Keratinocyte (primary cell): Measurements from ENCODE around the gene MNX1. TPM values are rescaled to one million over a fixed set of nuclear protein-coding genes. Genes with fewer than 3 reads are reported as not detected.

Experiments used
- DNase-seq: peaks from one replicate; pipeline ENCODE4 v3.0.0-alpha.2; 2011; ENCODE audit warnings: low read depth, missing footprints, low spot score
- FAIRE-seq: peaks from 2 replicates; lab custom pipeline; 2011; peaks lifted over from hg19 to GRCh38; lab: Jason Lieb, UNC
- H2AFZ ChIP-seq: 2 replicates; pipeline ENCODE4 v1.6.0; 2012; ENCODE audit warnings: low read length, control low read depth, inconsistent platforms; ENCODE audit not compliant: control insufficient read depth
- H3K27ac ChIP-seq: 2 replicates; pipeline ENCODE4 v1.5.1; 2011; ENCODE audit warnings: low read length; ENCODE audit not compliant: control insufficient read depth, insufficient read depth
- H3K27me3 ChIP-seq: 3 replicates; pipeline ENCODE4 v1.6.0; 2011; ENCODE audit warnings: low read length; ENCODE audit not compliant: control insufficient read depth, insufficient read depth; ENCODE audit errors: extremely low read depth
- H3K36me3 ChIP-seq, 2 experiments: 2 replicates in 1 of 2; 3 replicates in 1 of 2; pipeline ENCODE4 v1.5.1; 2011; ENCODE audit warnings: low read length in 2 of 2, mild to moderate bottlenecking in 1 of 2; ENCODE audit not compliant: control insufficient read depth in 2 of 2, insufficient read depth in 2 of 2; ENCODE audit errors: extremely low read depth in 1 of 2
- H3K4me1 ChIP-seq: 3 replicates; pipeline ENCODE4 v1.5.1; 2011; ENCODE audit warnings: low read length; ENCODE audit not compliant: control insufficient read depth, insufficient read depth; ENCODE audit errors: extremely low read depth
- H3K4me2 ChIP-seq: 3 replicates; pipeline ENCODE4 v1.6.0; 2011; ENCODE audit warnings: low read depth, low read length; ENCODE audit not compliant: control insufficient read depth, insufficient read depth; ENCODE audit errors: extremely low read depth
- H3K4me3 ChIP-seq, 3 experiments: fragments of 200-600 bp in 1 of 3; sonication (generic) in 1 of 3; 2 replicates in 2 of 3; 3 replicates in 1 of 3; pipeline ENCODE4 v1.5.1; 2011 to 2016; ENCODE audit warnings: low read length in 3 of 3, mild to moderate bottlenecking in 3 of 3, control low read depth in 2 of 3, inconsistent platforms in 1 of 3, low read depth in 1 of 3, mixed read lengths in 1 of 3, mixed run types in 1 of 3, moderate library complexity in 1 of 3; ENCODE audit not compliant: control insufficient read depth in 2 of 3, insufficient read depth in 2 of 3; ENCODE audit errors: extremely low read depth in 1 of 3
- H3K79me2 ChIP-seq: 2 replicates; pipeline ENCODE4 v1.6.0; 2012; ENCODE audit warnings: low read length; ENCODE audit not compliant: control insufficient read depth, insufficient read depth
- H3K9ac ChIP-seq: 3 replicates; pipeline ENCODE4 v1.6.0; 2011; ENCODE audit warnings: low read length; ENCODE audit not compliant: control insufficient read depth, insufficient read depth; ENCODE audit errors: extremely low read depth
- H3K9me1 ChIP-seq: 3 replicates; pipeline ENCODE4 v1.6.0; 2011; ENCODE audit warnings: low read length; ENCODE audit not compliant: control insufficient read depth, insufficient read depth; ENCODE audit errors: extremely low read depth
- H3K9me3 ChIP-seq: 2 replicates; pipeline ENCODE4 v1.5.1; 2012; ENCODE audit warnings: low read depth, low read length; ENCODE audit not compliant: control insufficient read depth
- H4K20me1 ChIP-seq: 3 replicates; pipeline ENCODE4 v1.6.0; 2011; ENCODE audit warnings: low read length; ENCODE audit not compliant: control insufficient read depth, insufficient read depth; ENCODE audit errors: extremely low read depth
- CTCF ChIP-seq, 3 experiments: IDR thresholded peaks in 1 of 3; conservative IDR thresholded peaks in 1 of 3; optimal IDR thresholded peaks in 1 of 3; 2 replicates in 2 of 3; 3 replicates in 1 of 3; pipeline versions ENCODE3 to v1.5.1; 2011; ENCODE audit warnings: low read length in 3 of 3, mild to moderate bottlenecking in 3 of 3, moderate library complexity in 2 of 3, control low read depth in 1 of 3, inconsistent platforms in 1 of 3; ENCODE audit not compliant: insufficient read depth in 2 of 3; ENCODE audit errors: extremely low read depth in 1 of 3
- EZH2 ChIP-seq: IDR thresholded peaks from one replicate; pipeline ENCODE4 v1.6.1; 2012; ENCODE audit warnings: inconsistent platforms, mild to moderate bottlenecking, low read length, moderate library complexity
- dilution Hi-C: fragments of 300-500 bp; cut with MboI; formaldehyde crosslinking; loops from one replicate; pipeline ENCODE4 v1.7.0; 2020; ENCODE audit warnings: low sequenced_read_pairs; ENCODE audit not compliant: extremely low pct_ligation_motif_present
- polyA plus RNA-seq, 5 experiments: library from polyadenylated mRNA; depleted of rRNA in 3 of 5; stranded (reverse) in 3 of 5; stranded (forward) in 1 of 5; unstranded in 1 of 5; fragments of >200 nt; gene quantifications; 1 replicate in 1 of 5; 2 replicates in 3 of 5; 3 replicates in 1 of 5; pipeline versions ENCODE4 v1.2.1 to v1.2.3, GENCODE V29; 2011 to 2012; ENCODE audit warnings: missing spikeins in 2 of 5, low read depth in 1 of 5, low replicate concordance in 1 of 5

Gene MNX1
- polyA plus RNA-seq, 1 donor (not counting 4 experiments of a cell fraction or from before 2014, with no cell fraction given): not detected

DNA sequence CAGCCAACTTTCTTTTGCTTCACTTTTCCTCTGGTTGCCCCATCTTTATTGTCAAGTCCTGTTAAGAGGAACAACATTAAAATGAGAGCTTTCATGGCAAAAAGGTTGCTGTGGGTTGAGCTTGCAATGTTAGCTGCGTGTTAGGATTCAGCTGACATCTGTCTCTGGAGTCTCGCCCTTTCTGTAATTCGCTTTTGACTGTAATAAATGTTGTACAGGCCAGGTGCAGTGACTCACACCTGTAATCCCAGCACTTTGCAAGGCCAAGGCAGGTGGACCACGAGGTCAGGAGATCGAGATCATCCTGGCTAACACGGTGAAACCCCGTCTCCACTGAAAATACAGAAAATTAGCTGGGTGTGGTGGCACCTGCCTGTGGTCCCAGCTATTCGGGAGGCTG lies 24.1 kb downstream of the MNX1 start:
- no peaks in the 10 kb centered on the region for H3K27me3 ChIP-seq

DNA sequence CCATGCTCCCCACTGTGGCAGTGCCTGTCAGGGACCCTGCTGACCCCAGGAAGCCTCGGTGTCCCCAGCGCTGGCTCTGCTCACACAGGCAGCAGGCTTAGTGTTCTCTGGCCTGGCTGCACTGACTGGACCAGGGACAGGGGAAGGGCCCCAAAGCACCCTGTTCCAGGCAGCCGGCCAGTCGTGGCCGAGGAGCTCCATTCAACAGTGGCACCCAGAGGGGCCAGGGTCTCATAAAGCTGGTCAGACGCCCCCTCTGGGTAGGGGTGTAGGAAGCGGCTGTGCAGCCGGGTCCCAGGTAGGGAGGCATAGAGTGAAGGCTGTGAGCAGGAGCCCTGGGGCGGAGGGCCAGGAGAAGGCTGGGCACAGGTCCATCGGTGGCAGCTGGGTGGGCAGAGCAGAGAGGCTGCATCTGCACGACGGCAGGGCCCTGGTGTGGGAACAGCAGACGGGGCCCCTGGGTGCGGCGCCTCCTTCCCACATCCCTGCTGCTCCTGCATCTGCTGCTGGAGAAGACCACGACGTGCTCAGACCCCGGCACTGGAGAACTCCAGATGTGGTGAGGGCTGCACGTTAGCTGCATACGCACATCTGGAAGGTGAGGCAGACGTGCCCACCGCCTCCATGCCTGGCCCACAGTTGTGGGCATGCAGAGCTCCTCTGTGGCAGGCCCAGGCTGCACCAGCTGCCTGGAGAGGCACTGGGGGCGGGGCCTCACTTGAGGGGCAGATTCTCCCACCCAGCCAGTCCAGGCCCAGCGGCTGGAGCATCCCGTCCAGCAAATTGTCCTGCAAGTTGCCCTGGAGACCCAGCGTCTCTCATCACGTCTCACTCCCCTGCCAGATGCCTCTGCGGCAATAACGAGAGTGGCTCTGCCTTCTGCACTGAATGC lies 25.1 kb downstream of the MNX1 start:
- H4K20me1 ChIP-seq: no peaks in the 10 kb centered on the region

More for the DNA sequence above, 24.1 kb downstream of the MNX1 start:
- Histone ChIP-seq H2AFZ (no peak overlapping the region), H3K27ac (no peak overlapping the region), H3K9me3 (no peaks in the 10 kb centered on the region), H3K4me3 (no peak overlapping the region), H3K36me3 (peaks cover 0 to under 1% of the 10 kb centered on the region in 2 experiments), H3K79me2 (no peaks in the 10 kb centered on the region), H3K9me1 (no peaks in the 10 kb centered on the region), H3K4me2 (no peak overlapping the region), H3K9ac (no peak overlapping the region), H3K4me1 (no peaks in the 10 kb centered on the region), H4K20me1 (no peaks in the 10 kb centered on the region)
- no peak for FAIRE-seq
- dilution Hi-C loops: no loop called here
- no peak for DNase-seq
- TF ChIP-seq CTCF (optimal IDR thresholded peaks at IDR 0.05 in 1 of 3, IDR thresholded peaks at IDR 0.05 in 1 of 3, conservative IDR thresholded peaks at IDR 0.05 in 1 of 3; ENCODE audit: extremely low read depth in 1 of 3, insufficient read depth in 2 of 3, low read length in 3 of 3) (no peak), EZH2 (no peak)

More for the DNA sequence above, 25.1 kb downstream of the MNX1 start:
- H3K9me3 ChIP-seq: no peaks in the 10 kb centered on the region
- H3K27ac ChIP-seq: no peak overlapping the region
- DNase-seq (no peak), FAIRE-seq (no peak)
- H3K4me3 ChIP-seq: no peak overlapping the region
- H3K4me1 ChIP-seq: no peaks in the 10 kb centered on the region
- no peak overlapping the region for H2AFZ ChIP-seq
- no peaks in the 10 kb centered on the region for H3K79me2 ChIP-seq
- no peaks in the 10 kb centered on the region for H3K27me3 ChIP-seq
- peaks cover 0 to 4% of the 10 kb centered on the region in 2 experiments for H3K36me3 ChIP-seq
- no peak overlapping the region for H3K4me2 ChIP-seq
- dilution Hi-C loops: no loop called here
- no peak for TF ChIP-seq CTCF (optimal IDR thresholded peaks at IDR 0.05 in 1 of 3, IDR thresholded peaks at IDR 0.05 in 1 of 3, conservative IDR thresholded peaks at IDR 0.05 in 1 of 3; ENCODE audit: extremely low read depth in 1 of 3, insufficient read depth in 2 of 3, low read length in 3 of 3)
- no peak for TF ChIP-seq EZH2
- no peak overlapping the region for H3K9ac ChIP-seq
- H3K9me1 ChIP-seq: no peaks in the 10 kb centered on the region
